T-helper 2 cell (primary cell): ENCODE data around the gene CNTNAP4.

ENCODE experiments used
- DNase-seq, 5 experiments: peaks; one replicate each; pipeline versions ENCODE4 v3.0.0 to v3.0.0-alpha.2; 2012 to 2022

The CNTNAP4 gene

GRCh38 chr16:76309639-76310335, 32.6 kb downstream of the CNTNAP4 start:
- no peak for DNase-seq

- no peak for DNase-seq
Measured at GRCh38 chr16:76311260-76311659, 34.1 kb downstream of the CNTNAP4 start.

DNA sequence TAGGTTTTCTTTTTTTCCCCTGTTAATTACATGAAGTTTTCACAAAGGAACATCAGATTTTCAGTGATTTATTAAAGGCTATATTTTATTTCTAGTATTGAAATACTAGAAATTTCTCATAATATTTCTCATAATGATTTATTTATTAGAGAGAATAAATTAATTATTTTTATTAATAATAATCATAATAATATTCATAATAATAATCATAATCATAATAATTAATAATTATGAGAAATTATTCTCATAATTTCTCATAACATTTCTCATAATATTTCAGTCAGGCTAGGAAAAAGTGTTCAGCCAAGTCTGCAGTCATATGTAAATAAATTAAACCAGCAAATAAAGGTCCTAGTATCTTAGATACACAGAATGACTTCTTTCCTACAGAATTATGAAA, 41.4 kb downstream of the CNTNAP4 start:
- no peak for DNase-seq

GRCh38 chr16:76329106-76329505, 51.9 kb downstream of the CNTNAP4 start:
- no peak for DNase-seq

DNA sequence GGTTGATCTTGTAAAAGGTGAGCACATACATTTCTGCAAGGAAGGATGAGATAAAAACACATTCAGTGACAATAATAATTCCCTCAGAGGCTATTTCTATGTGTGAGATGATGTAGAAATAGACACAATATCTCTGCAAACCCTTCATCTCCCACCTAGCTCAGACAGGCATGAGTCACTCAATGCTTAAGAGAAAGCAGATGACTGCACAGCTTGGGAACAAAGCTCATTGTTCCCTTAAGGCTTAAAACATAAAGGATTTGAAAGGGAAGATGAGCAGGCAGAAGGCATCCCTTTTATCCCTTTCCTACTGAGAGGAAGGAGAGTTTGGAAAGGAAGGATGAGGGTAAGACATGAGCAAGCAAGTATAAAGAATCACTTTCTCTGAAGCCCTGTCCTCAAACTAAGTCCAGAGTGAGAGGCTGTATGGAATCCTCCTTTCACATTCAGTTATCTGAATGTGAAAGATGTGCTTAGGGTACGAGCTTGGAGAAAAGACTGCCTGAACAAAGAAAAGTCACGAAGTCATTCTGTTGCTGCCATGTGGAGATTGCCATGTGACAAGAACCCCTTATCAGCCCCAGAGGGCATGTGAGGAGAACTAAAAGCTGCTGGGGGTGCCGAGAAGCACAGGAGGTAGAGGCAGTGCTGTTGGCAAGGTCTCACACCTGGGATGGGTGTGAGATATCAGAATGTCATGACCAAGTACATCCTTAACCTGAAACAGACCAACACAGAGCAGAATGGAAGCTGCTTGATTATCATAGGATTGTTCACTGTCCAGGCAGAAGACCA, 58.2 kb downstream of the CNTNAP4 start:
- DNase-seq, result no peak

- no peak for DNase-seq
Measured at GRCh38 chr16:76336112-76336511, 58.9 kb downstream of the CNTNAP4 start.

- no peak for DNase-seq
Measured at GRCh38 chr16:76338472-76338871, 61.3 kb downstream of the CNTNAP4 start.

DNA sequence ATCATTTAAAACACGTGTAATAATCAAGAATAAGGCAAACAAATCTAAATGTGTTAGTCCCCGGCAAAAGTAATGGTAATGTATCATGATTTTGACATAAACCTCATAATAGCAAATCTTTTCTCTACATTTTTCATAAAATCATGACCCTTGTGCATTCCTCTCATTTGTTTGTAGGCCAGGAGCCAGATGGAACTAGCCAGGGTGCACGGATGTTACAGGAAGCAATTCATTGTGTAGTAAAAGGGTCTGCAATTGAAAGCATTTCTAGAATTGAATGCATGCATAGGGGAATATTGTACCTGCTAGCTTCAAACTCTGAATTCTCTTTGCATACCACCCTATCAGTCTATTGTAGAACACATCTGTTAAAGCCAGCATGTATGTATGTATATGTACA, 66.6 kb downstream of the CNTNAP4 start:
- no peak for DNase-seq

DNA sequence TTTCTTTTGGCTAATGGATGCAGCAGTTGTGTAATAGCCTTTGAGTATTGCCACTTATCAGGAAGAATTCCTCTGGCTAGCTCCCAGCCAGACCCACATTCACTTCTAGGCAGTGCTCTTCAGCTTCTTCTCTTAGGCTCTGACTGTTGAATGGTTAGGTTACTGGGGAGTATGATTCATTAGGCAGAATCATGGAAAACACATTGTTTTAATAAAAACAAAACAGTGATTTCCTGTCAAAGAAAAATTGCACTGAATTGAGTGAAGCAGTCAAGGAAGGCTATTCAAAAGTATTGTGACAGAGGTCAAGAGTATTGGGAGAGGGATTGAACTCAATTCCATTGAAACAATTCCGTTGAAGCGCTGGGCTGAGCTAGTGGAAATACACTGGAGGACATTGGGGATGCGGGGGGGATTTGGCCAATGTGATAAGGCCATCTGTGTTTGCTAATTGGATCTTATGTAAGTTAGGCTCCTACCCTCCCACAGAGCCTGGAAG, 68.0 kb downstream of the CNTNAP4 start:
- no peak for DNase-seq

- no peak for DNase-seq
Measured at GRCh38 chr16:76346210-76346609, 69.0 kb downstream of the CNTNAP4 start.

- no peak for DNase-seq
Measured at GRCh38 chr16:76351441-76351840, 74.2 kb downstream of the CNTNAP4 start.

- DNase-seq, result no peak
Measured at GRCh38 chr16:76360404-76360803, 83.2 kb downstream of the CNTNAP4 start.

DNA sequence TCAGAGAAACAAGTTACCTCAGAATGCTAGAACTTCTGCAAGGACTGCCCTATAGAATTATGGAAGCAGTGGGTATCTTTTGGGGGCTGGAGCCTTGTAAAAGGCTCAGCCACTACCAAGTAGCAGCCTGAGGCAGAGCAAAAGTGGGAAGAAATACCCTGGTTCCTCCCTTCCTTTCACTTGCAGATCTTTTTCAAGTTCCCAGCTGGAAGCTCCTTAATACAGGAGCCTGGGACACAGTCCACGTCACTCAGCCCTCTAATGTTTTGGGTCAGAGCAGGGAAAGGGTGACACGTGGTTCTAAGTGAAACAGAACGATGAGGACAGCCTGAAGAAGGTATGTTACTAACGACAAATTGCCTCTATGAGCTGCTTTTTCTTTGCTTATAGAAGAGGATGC, 93.1 kb downstream of the CNTNAP4 start:
- no peak for DNase-seq

GRCh38 chr16:76371441-76371840, 94.2 kb downstream of the CNTNAP4 start:
- DNase-seq, result no peak

DNA sequence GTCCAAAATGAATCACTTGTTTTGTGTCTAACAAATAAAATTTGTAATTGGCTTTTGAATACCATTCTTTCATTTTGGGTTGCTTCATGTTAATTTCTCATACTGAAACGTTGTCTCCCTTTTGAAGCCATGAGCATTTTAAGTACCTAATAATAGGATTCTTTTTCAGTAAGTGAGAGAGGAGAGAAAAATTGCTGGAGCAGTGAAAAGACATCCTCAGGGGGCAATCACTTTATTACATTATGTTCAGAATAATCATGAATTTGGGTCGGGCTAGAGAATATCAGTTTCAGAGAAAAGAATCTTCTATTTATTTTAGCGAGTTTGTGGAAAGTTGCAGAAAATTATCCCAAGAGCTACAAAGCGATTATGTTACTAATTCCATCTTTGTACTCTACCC, 96.8 kb downstream of the CNTNAP4 start:
- DNase-seq, result no peak

DNA sequence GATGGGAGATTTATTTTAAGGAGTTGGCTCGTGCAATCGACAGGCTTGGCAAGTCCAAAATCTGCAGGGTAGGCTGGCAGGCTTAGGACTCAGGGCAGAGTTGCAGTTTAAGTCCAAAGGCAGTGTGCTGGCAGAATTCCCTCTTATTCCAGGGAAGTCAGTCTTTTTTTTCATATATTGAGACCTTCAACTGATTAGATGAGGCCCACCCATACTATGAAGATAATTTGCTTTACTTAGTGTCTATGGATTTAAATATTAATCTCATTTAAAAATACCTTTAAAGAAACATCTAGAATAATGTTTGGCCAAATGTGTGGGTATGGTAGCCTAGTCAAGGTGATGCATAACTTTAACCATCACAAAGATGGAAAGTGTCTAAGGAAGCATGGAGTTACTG, 99.8 kb downstream of the CNTNAP4 start:
- DNase-seq, result no peak

DNA sequence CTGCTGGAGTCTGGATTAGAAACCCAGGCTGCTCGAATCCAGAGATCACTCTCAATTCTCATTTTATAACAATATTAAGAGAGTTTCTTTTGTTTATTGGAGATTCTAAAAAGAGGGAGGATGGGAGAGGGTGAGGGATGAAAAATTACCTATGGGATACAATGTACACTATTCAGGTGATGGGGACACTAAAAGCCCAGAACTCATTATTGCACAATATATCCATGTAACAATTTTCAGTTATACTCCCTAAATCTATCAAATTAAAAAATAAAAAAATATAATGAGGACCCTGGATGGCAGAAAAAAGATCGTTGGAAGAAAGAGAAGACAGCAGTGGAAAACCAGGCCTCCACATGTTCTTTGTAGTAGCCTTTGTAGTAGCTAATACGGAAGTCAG, 100.8 kb downstream of the CNTNAP4 start:
- DNase-seq, result no peak

DNA sequence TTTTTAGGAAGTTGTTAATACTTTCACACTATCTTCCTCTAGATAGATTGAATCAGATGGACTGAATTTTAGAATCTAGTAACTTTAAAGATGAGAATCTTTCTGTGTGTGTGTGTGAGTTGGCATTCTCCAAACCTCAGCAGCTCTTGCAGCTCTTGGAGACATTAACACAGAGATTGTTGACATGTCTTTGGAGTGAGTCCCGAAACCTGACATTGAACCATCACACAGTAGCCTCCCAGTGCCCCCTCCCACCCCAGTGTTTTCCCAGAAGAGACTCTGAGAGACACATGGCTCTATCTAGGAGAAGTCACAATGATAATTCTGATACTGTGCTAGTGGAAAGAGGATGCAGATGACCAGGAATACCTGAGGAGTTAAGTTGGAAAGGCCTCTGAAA, 103.9 kb downstream of the CNTNAP4 start:
- no peak for DNase-seq

GRCh38 chr16:76385601-76386230, 108.5 kb downstream of the CNTNAP4 start:
- DNase-seq, result no peak

DNA sequence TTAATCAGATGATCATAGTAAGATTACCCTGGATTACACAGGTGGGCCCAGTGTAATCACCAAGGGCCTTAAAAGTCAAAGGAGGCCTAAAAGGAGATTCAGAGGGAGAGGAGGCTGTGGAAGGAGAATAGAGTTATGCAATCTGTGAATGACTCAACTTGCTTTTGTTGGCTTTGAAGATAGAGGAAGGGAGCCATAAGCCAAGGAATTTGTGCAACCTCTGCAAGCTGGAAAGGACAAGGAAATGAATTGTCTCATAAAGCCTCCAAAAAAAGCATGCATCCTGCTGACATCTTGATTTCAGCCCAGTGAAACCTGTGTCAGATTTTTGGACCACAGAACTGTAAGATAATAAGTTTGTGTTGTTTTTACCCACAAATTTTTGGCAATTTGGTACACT, 109.6 kb downstream of the CNTNAP4 start:
- no peak for DNase-seq

DNA sequence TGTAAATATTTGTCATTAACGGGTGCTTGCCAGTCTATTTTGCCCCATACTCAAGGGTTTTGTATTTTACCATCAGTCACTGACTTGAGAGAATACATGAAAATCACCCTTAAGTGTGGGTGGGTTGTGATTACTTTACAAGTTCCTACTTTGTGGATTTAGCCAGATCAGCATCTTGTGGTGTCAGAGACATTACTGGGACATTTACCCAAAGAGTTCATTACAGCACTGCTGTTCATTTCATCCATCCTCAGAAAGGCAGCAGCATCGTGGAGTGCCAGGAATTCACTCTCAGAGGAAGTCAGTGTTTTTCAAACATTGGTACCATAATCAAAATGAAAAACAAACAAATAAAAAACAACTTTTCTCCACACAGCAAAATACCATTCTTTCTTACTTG, 110.8 kb downstream of the CNTNAP4 start:
- no peak for DNase-seq

DNA sequence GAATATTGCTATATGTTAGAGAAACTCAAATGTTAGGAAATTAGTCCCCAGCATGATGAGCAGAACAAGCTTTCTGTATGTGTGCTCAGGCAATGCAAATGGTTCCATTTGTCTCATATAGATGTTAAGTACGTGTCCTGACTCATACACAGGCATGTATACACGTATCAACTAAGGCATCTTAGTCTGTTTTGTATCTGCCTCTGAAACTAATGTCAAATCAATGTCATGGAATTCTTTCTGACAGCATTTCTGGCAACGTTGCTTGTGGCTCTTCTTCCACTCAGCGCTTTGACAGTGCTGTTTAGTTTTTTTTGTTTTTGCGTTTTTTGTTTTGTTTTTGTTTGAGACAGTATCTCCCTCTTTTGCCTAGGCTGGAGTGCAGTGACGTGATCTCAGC, 111.9 kb downstream of the CNTNAP4 start:
- DNase-seq, result no peak

DNA sequence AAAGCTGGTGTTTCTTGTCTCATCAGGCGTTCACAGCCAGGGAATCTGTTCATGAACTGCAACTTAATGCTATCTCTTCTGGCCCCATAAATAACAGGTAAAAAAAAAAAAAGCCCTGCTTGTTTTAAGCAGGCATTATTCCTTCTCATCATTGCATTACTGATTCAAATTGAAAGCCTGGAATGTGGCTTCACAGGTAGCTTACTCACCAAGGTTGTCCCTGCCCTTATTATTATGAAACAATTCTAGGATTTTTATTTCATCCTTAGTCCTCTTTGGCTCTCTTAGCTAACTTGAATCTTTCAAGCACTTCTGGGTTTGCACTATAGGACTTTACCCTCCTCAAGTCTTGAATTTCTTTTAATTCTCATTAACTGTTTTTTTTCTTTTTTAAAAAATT, 113.3 kb downstream of the CNTNAP4 start:
- DNase-seq, result no peak

GRCh38 chr16:76396977-76397376, 119.8 kb downstream of the CNTNAP4 start:
- no peak for DNase-seq
